SK-N-SH (cell line): ENCODE data around the gene FYN. TPM values are rescaled to one million over a fixed set of nuclear protein-coding genes. Genes with fewer than 3 reads are reported as not detected.

Experiments used
- CTCF ChIA-PET: fragments of 300-600, 350-600 bp; formaldehyde crosslinking; extraction: SDS; loops from one replicate; lab custom pipeline; 2021; lab: Yijun Ruan, JAX
- POLR2A ChIA-PET: fragments of 350-600 bp; sonication (Branson Sonifier 250); formaldehyde crosslinking; extraction: SDS; loops from one replicate; lab custom pipeline; 2020; ENCODE audit warnings: antibody characterized with exemption, inconsistent platforms; lab: Yijun Ruan, JAX
- DNase-seq: peaks from one replicate; pipeline ENCODE4 v3.0.0; 2012
- H2AFZ ChIP-seq: fragments of 200-600 bp; sonication (generic); 2 replicates; pipeline ENCODE4 v1.8.1; 2016; ENCODE audit warnings: antibody characterized with exemption, mild to moderate bottlenecking, low read depth
- H3F3A ChIP-seq: fragments of 200-600 bp; sonication (generic); replicated peaks from 2 replicates; pipeline ENCODE3; 2016; ENCODE audit warnings: antibody characterized with exemption, mild to moderate bottlenecking; ENCODE audit not compliant: insufficient read depth
- H3K27ac ChIP-seq, 2 experiments: fragments of 200-500 bp in 1 of 2; fragments of 200-600 bp in 1 of 2; sonication (Bioruptor generic) in 1 of 2; sonication (generic), shearing (Covaris generic) in 1 of 2; 2 replicates each; pipeline versions ENCODE4 v1.5.1 to v1.6.1; 2014 to 2016; ENCODE audit warnings: low read depth in 2 of 2, inconsistent platforms in 1 of 2, low read length in 1 of 2, mild to moderate bottlenecking in 1 of 2, mixed read lengths in 1 of 2
- H3K27me3 ChIP-seq: fragments of 200-600 bp; sonication (generic), shearing (Covaris generic); 2 replicates; pipeline ENCODE4 v1.6.1; 2016; ENCODE audit warnings: mixed run types; ENCODE audit not compliant: insufficient read depth
- H3K36me3 ChIP-seq, 2 experiments: fragments of 200-500 bp in 1 of 2; fragments of 200-600 bp in 1 of 2; sonication (Bioruptor generic) in 1 of 2; sonication (generic) in 1 of 2; replicated peaks in 1 of 2; 2 replicates each; pipeline versions ENCODE3 to v1.5.1; 2014 to 2016; ENCODE audit warnings: low read length in 1 of 2, mild to moderate bottlenecking in 1 of 2; ENCODE audit not compliant: insufficient read depth in 2 of 2, control insufficient read depth in 1 of 2
- H3K4me1 ChIP-seq, 2 experiments: fragments of 200-500 bp in 1 of 2; fragments of 200-600 bp in 1 of 2; sonication (Bioruptor generic) in 1 of 2; sonication (generic), shearing (Covaris generic) in 1 of 2; 2 replicates each; pipeline versions ENCODE4 v1.5.1 to v1.6.1; 2014 to 2016; ENCODE audit warnings: low read depth in 1 of 2, low read length in 1 of 2, mixed run types in 1 of 2; ENCODE audit not compliant: insufficient read depth in 2 of 2, control insufficient read depth in 1 of 2
- H3K4me2 ChIP-seq: fragments of 200-600 bp; sonication (generic), shearing (Covaris generic); 2 replicates; pipeline ENCODE4 v1.6.1; 2017; ENCODE audit warnings: mixed run types
- H3K4me3 ChIP-seq, 2 experiments: fragments of 200-500 bp in 1 of 2; fragments of 200-600 bp in 1 of 2; sonication (Bioruptor generic) in 1 of 2; sonication (generic), shearing (Covaris generic) in 1 of 2; 2 replicates each; pipeline versions ENCODE4 v1.5.1 to v1.8.1; 2014 to 2016; ENCODE audit warnings: low read depth in 2 of 2, inconsistent platforms in 1 of 2, low read length in 1 of 2, mild to moderate bottlenecking in 1 of 2, mixed read lengths in 1 of 2, moderate library complexity in 1 of 2
- H3K79me2 ChIP-seq: fragments of 200-600 bp; sonication (generic); 2 replicates; pipeline ENCODE4 v1.8.1; 2017; ENCODE audit warnings: mild to moderate bottlenecking; ENCODE audit not compliant: insufficient read depth
- H3K9ac ChIP-seq: fragments of 200-600 bp; sonication (generic); 2 replicates; pipeline ENCODE4 v1.6.1; 2017; ENCODE audit warnings: mixed run types
- H3K9me2 ChIP-seq: fragments of 200-600 bp; sonication (generic); 2 replicates; pipeline ENCODE4 v1.6.1; 2017; ENCODE audit warnings: mixed run types
- H3K9me3 ChIP-seq: fragments of 200-600 bp; sonication (generic); 2 replicates; pipeline ENCODE4 v1.6.1; 2017; ENCODE audit warnings: mixed run types, mild to moderate bottlenecking, moderate library complexity
- H4K20me1 ChIP-seq: fragments of 200-600 bp; sonication (generic); 2 replicates; pipeline ENCODE4 v1.6.1; 2017; ENCODE audit warnings: mild to moderate bottlenecking, mixed run types; ENCODE audit not compliant: insufficient read depth
- ELF1 ChIP-seq: IDR thresholded peaks from 2 replicates; pipeline ENCODE4 v1.4.0; 2012
- EP300 ChIP-seq, 2 experiments: IDR thresholded peaks; 2 replicates each; pipeline versions ENCODE4 v1.4.0 to v1.6.1; 2012; ENCODE audit warnings: borderline replicate concordance in 1 of 2, low read depth in 1 of 2, low read length in 1 of 2
- MEF2A ChIP-seq: IDR thresholded peaks from 2 replicates; pipeline ENCODE4 v1.4.0; 2012; ENCODE audit warnings: low read depth, borderline replicate concordance
- MXI1 ChIP-seq: IDR thresholded peaks from 2 replicates; pipeline ENCODE4 v1.6.1; 2012; ENCODE audit warnings: mild to moderate bottlenecking, low read depth, low read length, improper control_type of control experiment
- RCOR1 ChIP-seq: fragments of 150-350 bp; IDR thresholded peaks from 2 replicates; pipeline ENCODE4 v1.6.1; 2017; ENCODE audit warnings: antibody characterized with exemption, low read length
- SMC3 ChIP-seq: IDR thresholded peaks from 2 replicates; pipeline ENCODE4 v1.6.1; 2012; ENCODE audit warnings: low read depth, low read length, improper control_type of control experiment
- TAF1 ChIP-seq: IDR thresholded peaks from 2 replicates; pipeline ENCODE4 v1.6.1; 2012; ENCODE audit warnings: low read depth, mild to moderate bottlenecking, low read length, moderate library complexity, borderline replicate concordance
- TCF12 ChIP-seq: IDR thresholded peaks from 2 replicates; pipeline ENCODE4 v1.4.0; 2012
- WGBS: methylation state at CpG from one replicate; pipeline ENCODE4 v1.1.6; 2017; ENCODE audit warnings: low lambda C conversion rate; 5-methylcytosine and 5-hydroxymethylcytosine counted together
- polyA plus RNA-seq, 3 experiments: library from polyadenylated mRNA; depleted of rRNA; stranded (reverse); fragments of >200 nt; gene quantifications; 2 replicates each; pipeline ENCODE4 v1.2.3, GENCODE V29; 2012
- TF ChIP-seq, protein P1 (sequence below): IDR thresholded peaks from 2 replicates; pipeline ENCODE4 v1.4.0; 2012; ENCODE audit warnings: low read depth
- TF ChIP-seq, protein P2 (sequence below): fragments of 150-350 bp; IDR thresholded peaks from 2 replicates; pipeline ENCODE4 v1.6.1; 2016; ENCODE audit warnings: mild to moderate bottlenecking, low read depth, low read length
- TF ChIP-seq, protein P3 (sequence below): IDR thresholded peaks from 2 replicates; pipeline ENCODE4 v1.4.0; 2012; ENCODE audit warnings: low read depth, borderline replicate concordance
- TF ChIP-seq, protein P4 (sequence below): IDR thresholded peaks from 2 replicates; pipeline ENCODE4 v1.6.1; 2012; ENCODE audit warnings: mild to moderate bottlenecking, low read depth, low read length, moderate library complexity

FYN gene
- polyA plus RNA-seq, 1 of the 3 experiments (the other 2 are of a cell fraction), result 31.0 TPM

DNA sequence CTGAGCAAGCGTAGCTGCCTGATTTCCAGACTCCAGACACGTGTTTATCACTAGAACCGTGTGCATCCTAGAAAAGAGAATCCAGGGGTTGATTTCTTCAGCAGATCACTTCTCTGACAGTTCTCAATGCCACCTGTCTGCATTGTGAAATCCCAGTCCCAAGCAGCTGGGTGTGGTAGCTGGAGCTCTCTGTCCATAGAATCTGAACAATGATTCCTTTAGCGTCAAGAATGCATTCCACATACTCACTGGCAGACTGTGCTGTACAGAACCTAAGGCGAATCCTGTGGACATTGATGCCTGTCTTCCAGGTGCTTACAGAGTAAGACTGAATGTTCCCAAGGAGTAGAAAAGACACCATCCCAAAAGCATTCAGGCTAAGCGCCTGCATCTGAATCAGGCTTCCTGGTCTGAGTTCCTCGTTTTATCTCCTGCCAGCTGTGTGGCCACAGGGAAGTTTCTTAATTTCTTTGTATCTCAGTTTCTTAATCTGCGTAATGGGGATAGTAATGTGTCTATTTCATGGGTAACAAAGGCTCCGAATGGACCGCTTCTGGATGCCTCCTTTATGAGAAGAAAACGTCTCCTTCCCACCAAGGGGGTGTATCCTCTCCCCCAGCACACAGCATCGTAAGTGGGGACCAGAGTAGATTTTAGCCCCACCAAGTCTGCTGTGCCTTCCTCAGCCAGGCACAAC, 257.2 kb downstream of the FYN start:
- H3K9me2 ChIP-seq, result no peaks in the 10 kb centered on the region
- no peaks in the 10 kb centered on the region for H4K20me1 ChIP-seq
- CTCF ChIA-PET, result no interaction called here
- H3K27ac ChIP-seq, result no peak overlapping the region
- H3K4me2 ChIP-seq, result no peak overlapping the region
- TF ChIP-seq, protein P1, sequence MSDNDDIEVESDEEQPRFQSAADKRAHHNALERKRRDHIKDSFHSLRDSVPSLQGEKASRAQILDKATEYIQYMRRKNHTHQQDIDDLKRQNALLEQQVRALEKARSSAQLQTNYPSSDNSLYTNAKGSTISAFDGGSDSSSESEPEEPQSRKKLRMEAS, result no peak
- no peak for TF ChIP-seq ELF1
- TF ChIP-seq, protein P2, sequence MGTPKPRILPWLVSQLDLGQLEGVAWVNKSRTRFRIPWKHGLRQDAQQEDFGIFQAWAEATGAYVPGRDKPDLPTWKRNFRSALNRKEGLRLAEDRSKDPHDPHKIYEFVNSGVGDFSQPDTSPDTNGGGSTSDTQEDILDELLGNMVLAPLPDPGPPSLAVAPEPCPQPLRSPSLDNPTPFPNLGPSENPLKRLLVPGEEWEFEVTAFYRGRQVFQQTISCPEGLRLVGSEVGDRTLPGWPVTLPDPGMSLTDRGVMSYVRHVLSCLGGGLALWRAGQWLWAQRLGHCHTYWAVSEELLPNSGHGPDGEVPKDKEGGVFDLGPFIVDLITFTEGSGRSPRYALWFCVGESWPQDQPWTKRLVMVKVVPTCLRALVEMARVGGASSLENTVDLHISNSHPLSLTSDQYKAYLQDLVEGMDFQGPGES, result no peak
- TF ChIP-seq SMC3, result no peak
- no peak for TF ChIP-seq MXI1
- TF ChIP-seq, protein P3, sequence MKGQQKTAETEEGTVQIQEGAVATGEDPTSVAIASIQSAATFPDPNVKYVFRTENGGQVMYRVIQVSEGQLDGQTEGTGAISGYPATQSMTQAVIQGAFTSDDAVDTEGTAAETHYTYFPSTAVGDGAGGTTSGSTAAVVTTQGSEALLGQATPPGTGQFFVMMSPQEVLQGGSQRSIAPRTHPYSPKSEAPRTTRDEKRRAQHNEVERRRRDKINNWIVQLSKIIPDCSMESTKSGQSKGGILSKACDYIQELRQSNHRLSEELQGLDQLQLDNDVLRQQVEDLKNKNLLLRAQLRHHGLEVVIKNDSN, result no peak
- TF ChIP-seq, protein P4, sequence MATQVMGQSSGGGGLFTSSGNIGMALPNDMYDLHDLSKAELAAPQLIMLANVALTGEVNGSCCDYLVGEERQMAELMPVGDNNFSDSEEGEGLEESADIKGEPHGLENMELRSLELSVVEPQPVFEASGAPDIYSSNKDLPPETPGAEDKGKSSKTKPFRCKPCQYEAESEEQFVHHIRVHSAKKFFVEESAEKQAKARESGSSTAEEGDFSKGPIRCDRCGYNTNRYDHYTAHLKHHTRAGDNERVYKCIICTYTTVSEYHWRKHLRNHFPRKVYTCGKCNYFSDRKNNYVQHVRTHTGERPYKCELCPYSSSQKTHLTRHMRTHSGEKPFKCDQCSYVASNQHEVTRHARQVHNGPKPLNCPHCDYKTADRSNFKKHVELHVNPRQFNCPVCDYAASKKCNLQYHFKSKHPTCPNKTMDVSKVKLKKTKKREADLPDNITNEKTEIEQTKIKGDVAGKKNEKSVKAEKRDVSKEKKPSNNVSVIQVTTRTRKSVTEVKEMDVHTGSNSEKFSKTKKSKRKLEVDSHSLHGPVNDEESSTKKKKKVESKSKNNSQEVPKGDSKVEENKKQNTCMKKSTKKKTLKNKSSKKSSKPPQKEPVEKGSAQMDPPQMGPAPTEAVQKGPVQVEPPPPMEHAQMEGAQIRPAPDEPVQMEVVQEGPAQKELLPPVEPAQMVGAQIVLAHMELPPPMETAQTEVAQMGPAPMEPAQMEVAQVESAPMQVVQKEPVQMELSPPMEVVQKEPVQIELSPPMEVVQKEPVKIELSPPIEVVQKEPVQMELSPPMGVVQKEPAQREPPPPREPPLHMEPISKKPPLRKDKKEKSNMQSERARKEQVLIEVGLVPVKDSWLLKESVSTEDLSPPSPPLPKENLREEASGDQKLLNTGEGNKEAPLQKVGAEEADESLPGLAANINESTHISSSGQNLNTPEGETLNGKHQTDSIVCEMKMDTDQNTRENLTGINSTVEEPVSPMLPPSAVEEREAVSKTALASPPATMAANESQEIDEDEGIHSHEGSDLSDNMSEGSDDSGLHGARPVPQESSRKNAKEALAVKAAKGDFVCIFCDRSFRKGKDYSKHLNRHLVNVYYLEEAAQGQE, result no peak
- no peak for TF ChIP-seq EP300 (IDR thresholded peaks at IDR 0.05; ENCODE audit: borderline replicate concordance in 1 of 2, low read depth in 1 of 2, low read length in 1 of 2)
- TF ChIP-seq RCOR1, result no peak
- TF ChIP-seq TAF1, result no peak
- TF ChIP-seq TCF12, result no peak
- TF ChIP-seq MEF2A, result no peak
- TF ChIP-seq, all 33 proteins: peak for 0
- DNase-seq, result no peak
- Histone ChIP-seq H3K9ac (no peak overlapping the region), H3K36me3 (no peaks in the 10 kb centered on the region), H3F3A (no peaks in the 10 kb centered on the region), H3K4me3 (no peak overlapping the region), H3K9me3 (no peaks in the 10 kb centered on the region), H3K79me2 (no peaks in the 10 kb centered on the region), H2AFZ (no peak overlapping the region), H3K27me3 (no peaks in the 10 kb centered on the region), H3K4me1 (no peaks in the 10 kb centered on the region)
- POLR2A ChIA-PET, result no interaction called here
- 89% methylated on average over 12 of the region's 12 CpGs for WGBS
